ENCODE data around the gene NAALADL2.

Gene NAALADL2

GRCh38 chr3:174882789-174883188 lies 23.7 kb downstream of the NAALADL2 start:
- in situ Hi-C loops (cut with HindIII; ENCODE audit: low pct_ligation_motif_present, low pct_unique_long_range_greater_than_20kb, low sequenced_read_pairs), result no loop called here
- no peak for DNase-seq

- in situ Hi-C loops (cut with HindIII; ENCODE audit: low pct_ligation_motif_present, low pct_unique_long_range_greater_than_20kb, low sequenced_read_pairs), result no loop called here
- no peak for DNase-seq
Observed at GRCh38 chr3:174883881-174884675, 24.9 kb downstream of the NAALADL2 start.

GRCh38 chr3:174884776-174885568 lies 25.8 kb downstream of the NAALADL2 start:
- in situ Hi-C loops (cut with HindIII; ENCODE audit: low pct_ligation_motif_present, low pct_unique_long_range_greater_than_20kb, low sequenced_read_pairs), result no loop called here
- no peak for DNase-seq

GRCh38 chr3:174891524-174892203 lies 32.5 kb downstream of the NAALADL2 start:
- DNase-seq, result peak; percentile 82
- in situ Hi-C loops (cut with HindIII; ENCODE audit: low pct_ligation_motif_present, low pct_unique_long_range_greater_than_20kb, low sequenced_read_pairs), result no loop called here

DNA sequence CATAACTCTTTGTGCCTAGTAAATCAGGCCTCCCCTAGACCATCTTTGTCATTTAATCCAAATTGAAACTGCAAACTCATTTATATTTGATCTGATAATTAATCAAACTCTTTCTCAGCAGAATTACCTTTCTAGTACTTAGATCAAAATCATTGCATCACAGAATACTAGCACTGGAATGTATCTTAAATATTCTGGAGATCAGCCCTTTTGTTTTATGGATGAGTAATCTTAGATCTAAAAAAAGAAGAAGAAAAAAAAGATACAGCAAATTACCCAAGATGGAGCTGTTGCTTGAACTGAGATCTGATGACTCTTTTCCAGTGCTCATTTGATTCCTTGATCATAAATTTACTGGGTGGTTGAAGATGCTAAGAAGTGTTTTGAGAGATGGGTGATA lies 47.9 kb downstream of the NAALADL2 start:
- in situ Hi-C loops (cut with HindIII; ENCODE audit: low pct_ligation_motif_present, low pct_unique_long_range_greater_than_20kb, low sequenced_read_pairs), result no loop called here
- DNase-seq, result no peak

DNA sequence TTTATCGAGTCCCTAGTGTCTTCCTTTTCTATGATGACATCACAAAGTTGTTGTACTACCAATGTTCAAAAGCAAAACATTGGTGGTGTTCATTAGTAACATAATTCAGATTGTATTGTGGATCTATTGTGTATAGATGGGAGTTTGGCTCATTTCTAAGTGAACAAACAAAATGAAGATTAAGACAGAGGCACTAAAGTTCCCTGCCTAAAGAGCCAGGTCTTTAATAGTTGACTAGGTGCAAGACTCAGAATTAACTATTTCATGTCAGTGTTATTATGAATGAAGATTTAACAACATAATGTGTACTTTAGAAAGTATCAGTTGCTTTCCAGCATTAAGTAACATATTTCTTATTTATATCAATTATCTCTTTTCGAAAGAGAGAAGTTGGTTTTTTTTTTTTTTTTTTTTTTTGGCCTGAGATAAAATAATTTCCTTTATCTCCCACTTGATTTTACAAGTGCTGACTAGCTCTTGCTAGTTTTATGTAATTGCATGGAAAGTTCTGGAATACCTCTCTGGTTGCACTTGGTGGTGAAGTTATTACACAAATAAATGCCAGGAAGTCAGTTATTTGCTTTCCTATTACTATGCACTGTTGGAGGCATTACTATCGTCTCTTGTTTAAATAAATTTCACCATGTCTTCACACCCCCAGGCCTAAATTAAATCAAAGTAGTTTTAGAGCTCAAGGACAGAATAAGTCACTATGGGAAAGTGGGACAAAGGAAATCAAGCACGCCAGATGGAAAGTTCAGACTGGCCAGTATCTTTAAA lies 48.7 kb downstream of the NAALADL2 start:
- in situ Hi-C loops (cut with HindIII; ENCODE audit: low pct_ligation_motif_present, low pct_unique_long_range_greater_than_20kb, low sequenced_read_pairs), result no loop called here
- DNase-seq, result no peak

GRCh38 chr3:174931473-174932353 lies 72.6 kb downstream of the NAALADL2 start:
- in situ Hi-C loops (cut with HindIII; ENCODE audit: low pct_ligation_motif_present, low pct_unique_long_range_greater_than_20kb, low sequenced_read_pairs), result no loop called here
- DNase-seq, result no peak

- DNase-seq, result no peak
- in situ Hi-C loops (cut with HindIII; ENCODE audit: low pct_ligation_motif_present, low pct_unique_long_range_greater_than_20kb, low sequenced_read_pairs), result no loop called here
Observed at GRCh38 chr3:174936590-174936989, 77.5 kb downstream of the NAALADL2 start.

DNA sequence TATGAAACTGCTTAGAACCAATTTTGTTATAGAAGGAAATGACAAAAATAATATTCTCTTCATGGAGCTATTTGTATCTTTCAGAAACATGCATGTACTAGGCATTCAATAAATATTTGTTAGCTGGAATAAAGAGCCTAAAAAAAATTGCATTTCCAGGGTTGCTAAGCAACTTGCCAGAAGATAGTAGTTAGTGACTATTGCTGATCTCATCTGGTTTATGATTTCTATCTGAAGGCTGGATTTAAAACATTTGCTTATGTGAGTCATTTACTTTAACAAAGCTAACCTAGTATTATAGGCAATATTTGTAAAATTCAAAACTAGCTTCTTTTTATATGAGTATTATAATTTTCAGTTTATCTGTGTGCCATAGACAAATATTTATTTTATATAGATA lies 78.3 kb downstream of the NAALADL2 start:
- no peak for DNase-seq
- in situ Hi-C loops (cut with HindIII; ENCODE audit: low pct_ligation_motif_present, low pct_unique_long_range_greater_than_20kb, low sequenced_read_pairs), result no loop called here

DNA sequence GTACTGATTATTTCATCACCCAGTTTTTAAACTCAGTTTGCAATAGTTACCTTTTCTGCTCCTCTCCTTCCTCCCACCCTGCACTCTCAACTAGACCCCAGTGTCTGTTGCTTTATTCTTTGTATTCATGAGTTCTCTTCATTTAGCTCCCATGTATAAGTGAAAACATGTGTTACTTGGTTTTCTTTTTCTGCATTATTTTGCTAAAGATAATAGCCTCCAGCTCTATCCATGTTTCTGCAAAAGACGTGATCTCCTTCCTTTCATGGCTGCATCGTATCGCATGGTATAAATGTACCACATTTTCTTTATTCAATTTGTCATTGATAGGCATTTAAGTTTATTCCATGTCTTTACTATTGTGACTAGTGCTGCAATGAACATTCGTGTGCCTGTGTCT lies 79.0 kb downstream of the NAALADL2 start:
- no peak for DNase-seq
- in situ Hi-C loops (cut with HindIII; ENCODE audit: low pct_ligation_motif_present, low pct_unique_long_range_greater_than_20kb, low sequenced_read_pairs), result no loop called here

DNA sequence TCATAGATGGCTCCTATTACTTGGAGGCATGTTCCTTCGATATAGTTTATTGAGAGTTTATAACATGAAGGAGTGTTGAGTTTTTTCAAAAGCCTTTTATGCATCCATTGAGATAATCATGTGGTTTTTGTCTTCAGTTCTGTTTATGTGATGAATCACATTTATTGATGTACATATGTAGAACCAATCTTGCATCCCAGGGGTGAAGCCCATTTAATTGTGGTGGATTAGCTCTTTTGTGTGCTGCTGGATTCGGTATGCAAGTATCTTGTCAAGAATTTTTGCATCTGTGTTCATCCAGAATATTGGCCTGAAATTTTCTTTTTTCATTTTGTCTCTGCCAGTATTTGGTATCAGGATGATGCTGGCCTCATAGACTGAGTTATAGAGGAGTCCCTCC lies 81.0 kb downstream of the NAALADL2 start:
- in situ Hi-C loops (cut with HindIII; ENCODE audit: low pct_ligation_motif_present, low pct_unique_long_range_greater_than_20kb, low sequenced_read_pairs), result no loop called here
- DNase-seq, result no peak

GRCh38 chr3:174945276-174945675 lies 86.1 kb downstream of the NAALADL2 start:
- in situ Hi-C loops (cut with HindIII; ENCODE audit: low pct_ligation_motif_present, low pct_unique_long_range_greater_than_20kb, low sequenced_read_pairs), result no loop called here

GRCh38 chr3:174945951-174946350 lies 86.8 kb downstream of the NAALADL2 start:
- no peak for DNase-seq
- in situ Hi-C loops (cut with HindIII; ENCODE audit: low pct_ligation_motif_present, low pct_unique_long_range_greater_than_20kb, low sequenced_read_pairs), result no loop called here

More at GRCh38 chr3:174945276-174945675, 86.1 kb downstream of the NAALADL2 start:
- no peak for DNase-seq

- in situ Hi-C loops (cut with HindIII; ENCODE audit: low pct_ligation_motif_present, low pct_unique_long_range_greater_than_20kb, low sequenced_read_pairs), result no loop called here
- DNase-seq, result no peak
Observed at GRCh38 chr3:174949523-174949922, 90.4 kb downstream of the NAALADL2 start.

GRCh38 chr3:174951034-174951433 lies 91.9 kb downstream of the NAALADL2 start:
- in situ Hi-C loops (cut with HindIII; ENCODE audit: low pct_ligation_motif_present, low pct_unique_long_range_greater_than_20kb, low sequenced_read_pairs), result no loop called here
- peak; percentile 55 for DNase-seq

DNA sequence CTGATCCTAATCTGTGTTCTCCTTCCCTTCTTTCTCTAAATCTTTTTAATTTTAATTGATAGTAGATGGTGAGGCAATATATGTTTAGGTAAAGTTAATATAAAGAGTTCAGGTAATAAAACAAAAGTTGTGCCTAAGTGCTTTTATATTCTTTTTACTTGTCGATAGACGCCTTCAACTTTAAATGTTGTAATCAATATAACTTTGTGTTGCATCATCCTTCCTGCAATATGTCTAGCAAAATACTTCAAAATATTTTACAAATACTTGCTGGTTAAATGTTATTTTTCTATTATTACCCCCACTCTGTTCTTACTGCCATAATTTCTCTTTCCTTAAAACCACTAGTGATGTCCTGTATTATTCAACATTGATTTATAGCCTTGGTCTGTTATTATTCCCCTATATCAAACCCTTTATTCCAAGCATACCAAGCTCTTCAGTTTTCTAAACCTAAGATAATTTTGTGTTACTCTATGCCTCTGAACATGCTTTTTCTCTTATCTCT lies 92.4 kb downstream of the NAALADL2 start:
- in situ Hi-C loops (cut with HindIII; ENCODE audit: low pct_ligation_motif_present, low pct_unique_long_range_greater_than_20kb, low sequenced_read_pairs), result no loop called here

DNA sequence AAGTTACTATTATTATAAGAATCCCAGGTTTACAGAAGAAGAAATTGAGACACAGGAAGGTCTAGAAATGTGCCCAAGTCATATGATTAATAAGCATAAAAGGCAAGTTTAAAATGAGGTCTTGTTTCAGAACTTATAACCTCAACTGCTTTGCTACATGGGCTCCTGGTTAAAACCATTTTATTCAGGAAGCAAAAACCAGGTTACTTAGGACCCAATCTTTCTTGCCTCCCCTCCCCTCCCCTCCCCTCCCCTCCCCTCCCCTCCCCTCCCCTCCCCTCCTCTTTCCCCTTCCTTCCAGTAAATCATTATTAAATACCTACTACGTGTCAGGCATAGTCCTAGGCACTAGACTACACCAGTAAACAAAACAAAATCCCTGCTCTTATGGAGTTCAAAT lies 93.9 kb downstream of the NAALADL2 start:
- in situ Hi-C loops (cut with HindIII; ENCODE audit: low pct_ligation_motif_present, low pct_unique_long_range_greater_than_20kb, low sequenced_read_pairs), result no loop called here
- no peak for DNase-seq

More for the DNA sequence above, 92.4 kb downstream of the NAALADL2 start:
- no peak for DNase-seq

Measured in ACHN (cell line).